SK-N-SH (cell line): ENCODE results near the gene PWWP2B. TPM values are rescaled to one million over a fixed set of nuclear protein-coding genes. Genes with fewer than 3 reads are reported as not detected.

ENCODE experiments used
- CTCF ChIA-PET: fragments of 300-600, 350-600 bp; formaldehyde crosslinking; extraction: SDS; loops from one replicate; lab custom pipeline; 2021; lab: Yijun Ruan, JAX
- POLR2A ChIA-PET: fragments of 350-600 bp; sonication (Branson Sonifier 250); formaldehyde crosslinking; extraction: SDS; loops from one replicate; lab custom pipeline; 2020; ENCODE audit warnings: antibody characterized with exemption, inconsistent platforms; lab: Yijun Ruan, JAX
- DNase-seq: peaks from one replicate; pipeline ENCODE4 v3.0.0; 2012
- H2AFZ ChIP-seq: fragments of 200-600 bp; sonication (generic); 2 replicates; pipeline ENCODE4 v1.8.1; 2016; ENCODE audit warnings: antibody characterized with exemption, mild to moderate bottlenecking, low read depth
- H3F3A ChIP-seq: fragments of 200-600 bp; sonication (generic); replicated peaks from 2 replicates; pipeline ENCODE3; 2016; ENCODE audit warnings: antibody characterized with exemption, mild to moderate bottlenecking; ENCODE audit not compliant: insufficient read depth
- H3K27ac ChIP-seq, 2 experiments: fragments of 200-500 bp in 1 of 2; fragments of 200-600 bp in 1 of 2; sonication (Bioruptor generic) in 1 of 2; sonication (generic), shearing (Covaris generic) in 1 of 2; 2 replicates each; pipeline versions ENCODE4 v1.5.1 to v1.6.1; 2014 to 2016; ENCODE audit warnings: low read depth in 2 of 2, inconsistent platforms in 1 of 2, low read length in 1 of 2, mild to moderate bottlenecking in 1 of 2, mixed read lengths in 1 of 2
- H3K27me3 ChIP-seq: fragments of 200-600 bp; sonication (generic), shearing (Covaris generic); 2 replicates; pipeline ENCODE4 v1.6.1; 2016; ENCODE audit warnings: mixed run types; ENCODE audit not compliant: insufficient read depth
- H3K36me3 ChIP-seq, 2 experiments: fragments of 200-500 bp in 1 of 2; fragments of 200-600 bp in 1 of 2; sonication (Bioruptor generic) in 1 of 2; sonication (generic) in 1 of 2; replicated peaks in 1 of 2; 2 replicates each; pipeline versions ENCODE3 to v1.5.1; 2014 to 2016; ENCODE audit warnings: low read length in 1 of 2, mild to moderate bottlenecking in 1 of 2; ENCODE audit not compliant: insufficient read depth in 2 of 2, control insufficient read depth in 1 of 2
- H3K4me1 ChIP-seq, 2 experiments: fragments of 200-500 bp in 1 of 2; fragments of 200-600 bp in 1 of 2; sonication (Bioruptor generic) in 1 of 2; sonication (generic), shearing (Covaris generic) in 1 of 2; 2 replicates each; pipeline versions ENCODE4 v1.5.1 to v1.6.1; 2014 to 2016; ENCODE audit warnings: low read depth in 1 of 2, low read length in 1 of 2, mixed run types in 1 of 2; ENCODE audit not compliant: insufficient read depth in 2 of 2, control insufficient read depth in 1 of 2
- H3K4me2 ChIP-seq: fragments of 200-600 bp; sonication (generic), shearing (Covaris generic); 2 replicates; pipeline ENCODE4 v1.6.1; 2017; ENCODE audit warnings: mixed run types
- H3K4me3 ChIP-seq, 2 experiments: fragments of 200-500 bp in 1 of 2; fragments of 200-600 bp in 1 of 2; sonication (Bioruptor generic) in 1 of 2; sonication (generic), shearing (Covaris generic) in 1 of 2; 2 replicates each; pipeline versions ENCODE4 v1.5.1 to v1.8.1; 2014 to 2016; ENCODE audit warnings: low read depth in 2 of 2, inconsistent platforms in 1 of 2, low read length in 1 of 2, mild to moderate bottlenecking in 1 of 2, mixed read lengths in 1 of 2, moderate library complexity in 1 of 2
- H3K79me2 ChIP-seq: fragments of 200-600 bp; sonication (generic); 2 replicates; pipeline ENCODE4 v1.8.1; 2017; ENCODE audit warnings: mild to moderate bottlenecking; ENCODE audit not compliant: insufficient read depth
- H3K9ac ChIP-seq: fragments of 200-600 bp; sonication (generic); 2 replicates; pipeline ENCODE4 v1.6.1; 2017; ENCODE audit warnings: mixed run types
- H3K9me2 ChIP-seq: fragments of 200-600 bp; sonication (generic); 2 replicates; pipeline ENCODE4 v1.6.1; 2017; ENCODE audit warnings: mixed run types
- H3K9me3 ChIP-seq: fragments of 200-600 bp; sonication (generic); 2 replicates; pipeline ENCODE4 v1.6.1; 2017; ENCODE audit warnings: mixed run types, mild to moderate bottlenecking, moderate library complexity
- H4K20me1 ChIP-seq: fragments of 200-600 bp; sonication (generic); 2 replicates; pipeline ENCODE4 v1.6.1; 2017; ENCODE audit warnings: mild to moderate bottlenecking, mixed run types; ENCODE audit not compliant: insufficient read depth
- CTCF ChIP-seq: fragments of 200-600 bp; sonication (generic); IDR thresholded peaks from 2 replicates; pipeline ENCODE4 v1.6.1; 2017; ENCODE audit warnings: antibody characterized with exemption, mild to moderate bottlenecking, moderate library complexity
- ELF1 ChIP-seq: IDR thresholded peaks from 2 replicates; pipeline ENCODE4 v1.4.0; 2012
- IRF3 ChIP-seq: fragments of 150-350 bp; IDR thresholded peaks from 2 replicates; pipeline ENCODE4 v1.6.1; 2016; ENCODE audit warnings: mild to moderate bottlenecking, low read depth, low read length
- JUND ChIP-seq: IDR thresholded peaks from 2 replicates; pipeline ENCODE4 v1.4.0; 2012
- MAX ChIP-seq: IDR thresholded peaks from 2 replicates; pipeline ENCODE4 v1.4.0; 2012; ENCODE audit warnings: low read depth
- MEF2A ChIP-seq: IDR thresholded peaks from 2 replicates; pipeline ENCODE4 v1.4.0; 2012; ENCODE audit warnings: low read depth, borderline replicate concordance
- NRF1 ChIP-seq: IDR thresholded peaks from 2 replicates; pipeline ENCODE4 v1.6.1; 2012; ENCODE audit warnings: low read depth, mild to moderate bottlenecking, low read length
- POLR2AphosphoS5 ChIP-seq: IDR thresholded peaks from 2 replicates; pipeline ENCODE4 v1.6.1; 2012; ENCODE audit warnings: low read depth, low read length
- RAD21 ChIP-seq: IDR thresholded peaks from 2 replicates; pipeline ENCODE4 v1.6.1; 2012; ENCODE audit warnings: mild to moderate bottlenecking, low read length
- RCOR1 ChIP-seq: fragments of 150-350 bp; IDR thresholded peaks from 2 replicates; pipeline ENCODE4 v1.6.1; 2017; ENCODE audit warnings: antibody characterized with exemption, low read length
- RFX5 ChIP-seq: IDR thresholded peaks from 2 replicates; pipeline ENCODE4 v1.6.1; 2012; ENCODE audit warnings: mild to moderate bottlenecking, improper control_type of control experiment, low read length
- RXRA ChIP-seq: IDR thresholded peaks from 2 replicates; pipeline ENCODE4 v1.4.0; 2012; ENCODE audit warnings: low read depth, mild to moderate bottlenecking, borderline replicate concordance
- SMC3 ChIP-seq: IDR thresholded peaks from 2 replicates; pipeline ENCODE4 v1.6.1; 2012; ENCODE audit warnings: low read depth, low read length, improper control_type of control experiment
- USF1 ChIP-seq: IDR thresholded peaks from 2 replicates; pipeline ENCODE4 v1.4.0; 2012; ENCODE audit warnings: low read depth, borderline replicate concordance
- USF2 ChIP-seq: fragments of 150-350 bp; IDR thresholded peaks from 2 replicates; pipeline ENCODE4 v1.6.1; 2017; ENCODE audit warnings: antibody characterized with exemption, low read length, low read depth, borderline replicate concordance
- YY1 ChIP-seq: IDR thresholded peaks from 2 replicates; pipeline ENCODE4 v1.4.0; 2012; ENCODE audit warnings: low read depth, mild to moderate bottlenecking
- ZBTB33 ChIP-seq: IDR thresholded peaks from 2 replicates; pipeline ENCODE4 v1.4.0; 2012; ENCODE audit warnings: low read depth, borderline replicate concordance
- WGBS: methylation state at CpG from one replicate; pipeline ENCODE4 v1.1.6; 2017; ENCODE audit warnings: low lambda C conversion rate; 5-methylcytosine and 5-hydroxymethylcytosine counted together
- polyA plus RNA-seq, 3 experiments: library from polyadenylated mRNA; depleted of rRNA; stranded (reverse); fragments of >200 nt; gene quantifications; 2 replicates each; pipeline ENCODE4 v1.2.3, GENCODE V29; 2012

The PWWP2B gene
- polyA plus RNA-seq, 1 of the 3 experiments (the other 2 are of a cell fraction): 2.4 TPM

- Histone ChIP-seq H3K4me2 (no peak overlapping the region), H2AFZ (no peak overlapping the region), H3K36me3 (peaks cover 7% of the 10 kb centered on the region in 2 experiments), H3K27me3 (no peaks in the 10 kb centered on the region), H3K27ac (no peak overlapping the region), H3K9me2 (no peaks in the 10 kb centered on the region), H3K79me2 (no peaks in the 10 kb centered on the region), H3K4me1 (no peaks in the 10 kb centered on the region), H3F3A (no peaks in the 10 kb centered on the region), H3K4me3 (no peak overlapping the region), H3K9ac (no peak overlapping the region), H4K20me1 (no peaks in the 10 kb centered on the region), H3K9me3 (no peaks in the 10 kb centered on the region)
- POLR2A ChIA-PET: no interaction called here
- TF ChIP-seq JUND (no peak), NRF1 (no peak), MEF2A (no peak), CTCF (peak; percentile 70), SMC3 (0 out of 2 replicates have a peak, but pooled peaks have one; percentile 6), USF1 (no peak), RAD21 (peak; percentile 32; the same call in 1 of the 2 replicates)
- WGBS: 68% methylated on average over 14 of the region's 22 CpGs
- peak; percentile 80 for DNase-seq
- CTCF ChIA-PET: interaction anchor here (0.6 to 3.5 kb wide), 30 partner anchors 8 to 256 kb away, joined by 3 to 31 read pairs (median 4); no protein-coding TSS in a partner anchor
These were observed 36.1 kb upstream of the PWWP2B start for GRCh38 chr10:132360766-132361447.

GRCh38 chr10:132361581-132362101, 35.4 kb upstream of the PWWP2B start:
- CTCF ChIA-PET: interaction anchor here (0.7 to 3.5 kb wide), 21 partner anchors 9 to 256 kb away, joined by 3 to 31 read pairs (median 4); no protein-coding TSS in a partner anchor
- no peaks in the 10 kb centered on the region for H3K79me2 ChIP-seq
- no peaks in the 10 kb centered on the region for H3K27me3 ChIP-seq
- 82% methylated on average over 12 of the region's 15 CpGs for WGBS
- H3K9ac ChIP-seq: no peak overlapping the region
- no peaks in the 10 kb centered on the region for H3K4me1 ChIP-seq
- H3K9me3 ChIP-seq: no peaks in the 10 kb centered on the region
- POLR2A ChIA-PET: no interaction called here
- H2AFZ ChIP-seq: no peak overlapping the region
- H3K36me3 ChIP-seq: peaks cover 11 to 12% of the 10 kb centered on the region in 2 experiments
- H4K20me1 ChIP-seq: no peaks in the 10 kb centered on the region
- H3K4me3 ChIP-seq: no peak overlapping the region
- TF ChIP-seq USF2 (no peak), USF1 (no peak), ELF1 (no peak), RCOR1 (no peak), RXRA (no peak), POLR2AphosphoS5 (no peak), RAD21 (no peak), IRF3 (no peak), YY1 (no peak), RFX5 (no peak), MAX (no peak), ZBTB33 (no peak)
- no peak overlapping the region for H3K4me2 ChIP-seq
- H3F3A ChIP-seq: no peaks in the 10 kb centered on the region
- H3K27ac ChIP-seq: no peak overlapping the region
- DNase-seq: no peak
- no peaks in the 10 kb centered on the region for H3K9me2 ChIP-seq
